Esophagus muscularis mucosa (tissue), 4 donors: ENCODE measurements around the gene TNFRSF19.

Source experiments
- EP300 ChIP-seq: sonication (generic); formaldehyde crosslinking; IDR thresholded peaks from one replicate; pipeline ENCODE4 v1.6.1; 2017; ENCODE audit warnings: antibody characterized with exemption
- POLR2A ChIP-seq: fragments of 450-650 bp; IDR thresholded peaks from one replicate; pipeline ENCODE4 v1.6.1; 2017; ENCODE audit warnings: antibody characterized with exemption, moderate library complexity, mild to moderate bottlenecking, low read depth
- TF ChIP-seq, protein P1 (sequence below), 3 experiments: fragments of 200-600 bp in 2 of 3; fragments of 450-650 bp in 1 of 3; sonication (generic) in 2 of 3; IDR thresholded peaks; one replicate each; pipeline ENCODE4 v1.5.1; 2017 to 2019; ENCODE audit warnings: antibody characterized with exemption in 3 of 3, mild to moderate bottlenecking in 2 of 3, moderate library complexity in 1 of 3

DNA sequence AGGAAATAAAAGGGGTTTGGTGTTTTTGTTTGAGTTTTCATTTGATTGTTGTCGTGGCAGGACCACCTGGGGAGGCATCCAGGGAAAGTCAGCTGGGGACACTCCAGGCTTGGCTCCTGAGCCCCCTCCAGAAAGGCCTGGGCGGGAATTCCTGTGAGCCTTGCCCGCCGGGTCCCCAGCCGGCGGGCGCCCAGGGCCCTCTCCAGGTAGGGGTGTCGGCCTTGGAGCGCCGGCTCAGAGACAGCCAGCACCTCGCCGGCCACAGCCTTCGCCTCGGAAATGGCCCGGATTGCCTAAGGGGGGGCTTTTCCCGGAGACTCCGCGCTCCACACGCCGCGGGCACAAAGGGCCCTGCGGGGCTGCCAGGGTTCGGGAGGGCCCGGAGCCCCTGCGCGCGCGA is 125.0 kb downstream of the TNFRSF19 start:
- TF ChIP-seq, protein P1, sequence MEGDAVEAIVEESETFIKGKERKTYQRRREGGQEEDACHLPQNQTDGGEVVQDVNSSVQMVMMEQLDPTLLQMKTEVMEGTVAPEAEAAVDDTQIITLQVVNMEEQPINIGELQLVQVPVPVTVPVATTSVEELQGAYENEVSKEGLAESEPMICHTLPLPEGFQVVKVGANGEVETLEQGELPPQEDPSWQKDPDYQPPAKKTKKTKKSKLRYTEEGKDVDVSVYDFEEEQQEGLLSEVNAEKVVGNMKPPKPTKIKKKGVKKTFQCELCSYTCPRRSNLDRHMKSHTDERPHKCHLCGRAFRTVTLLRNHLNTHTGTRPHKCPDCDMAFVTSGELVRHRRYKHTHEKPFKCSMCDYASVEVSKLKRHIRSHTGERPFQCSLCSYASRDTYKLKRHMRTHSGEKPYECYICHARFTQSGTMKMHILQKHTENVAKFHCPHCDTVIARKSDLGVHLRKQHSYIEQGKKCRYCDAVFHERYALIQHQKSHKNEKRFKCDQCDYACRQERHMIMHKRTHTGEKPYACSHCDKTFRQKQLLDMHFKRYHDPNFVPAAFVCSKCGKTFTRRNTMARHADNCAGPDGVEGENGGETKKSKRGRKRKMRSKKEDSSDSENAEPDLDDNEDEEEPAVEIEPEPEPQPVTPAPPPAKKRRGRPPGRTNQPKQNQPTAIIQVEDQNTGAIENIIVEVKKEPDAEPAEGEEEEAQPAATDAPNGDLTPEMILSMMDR (IDR thresholded peaks at IDR 0.05): no peak
- TF ChIP-seq POLR2A: no peak
- no peak for TF ChIP-seq EP300
